IMR-90 (cell line): ENCODE measurements around the gene SLC22A7. TPM values are rescaled to one million over a fixed set of nuclear protein-coding genes. Genes with fewer than 3 reads are reported as not detected.
A peak's percentile ranks its signal among the peaks of the same experiment; 100 is the strongest.

Source experiments
- ATAC-seq: fragments of 200-7000 bp; cut with Tn5 transposase; 2 replicates; pipeline ENCODE4 v1.9.1; 2020; ENCODE audit warnings: low read depth, mild to moderate bottlenecking, moderate library complexity
- BruUV-seq: library from RNA; stranded (reverse); fragments of 400-500 nt; replicated peaks from 2 replicates; lab custom pipeline; 2021; lab: Mats Ljungman, UMichigan
- CTCF ChIA-PET: fragments of 300-600 bp; formaldehyde crosslinking; extraction: SDS; loops from one replicate; lab custom pipeline; 2021; ENCODE audit warnings: antibody characterized with exemption; lab: Yijun Ruan, JAX
- POLR2A ChIA-PET: fragments of 300-600 bp; sonication (Branson Sonifier 250); formaldehyde crosslinking; loops from one replicate; lab custom pipeline; 2022; ENCODE audit warnings: antibody characterized with exemption; ENCODE audit not compliant: unreplicated experiment; lab: Charles Lee
- DNase-seq: peaks from one replicate; pipeline ENCODE4 v3.0.0; 2013
- H2AFZ ChIP-seq: replicated peaks from 2 replicates; pipeline ENCODE3; 2013; ENCODE audit warnings: low read length, mild to moderate bottlenecking; ENCODE audit not compliant: poor library complexity
- H2AK5ac ChIP-seq: 2 replicates; pipeline ENCODE4 v1.6.1; 2013; ENCODE audit warnings: low read depth, low read length, inconsistent platforms
- H2AK9ac ChIP-seq: replicated peaks from 2 replicates; pipeline ENCODE3; 2013; ENCODE audit warnings: mild to moderate bottlenecking, low read depth, low read length, moderate library complexity; ENCODE audit not compliant: poor library complexity
- H2BK120ac ChIP-seq: 2 replicates; pipeline ENCODE4 v1.6.1; 2013; ENCODE audit warnings: low read depth, low read length, inconsistent platforms
- H2BK15ac ChIP-seq: 3 replicates; pipeline ENCODE4 v1.6.1; 2013; ENCODE audit warnings: low read depth, low read length, inconsistent platforms
- H2BK20ac ChIP-seq: 2 replicates; pipeline ENCODE4 v1.6.1; 2013; ENCODE audit warnings: low read depth, mild to moderate bottlenecking, inconsistent platforms, low read length, moderate library complexity
- H2BK5ac ChIP-seq: 2 replicates; pipeline ENCODE4 v1.6.1; 2013; ENCODE audit warnings: mild to moderate bottlenecking, low read depth, low read length, inconsistent platforms; ENCODE audit not compliant: poor library complexity, severe bottlenecking
- H3K14ac ChIP-seq: replicated peaks from 2 replicates; pipeline ENCODE4 v1.6.1; 2013; ENCODE audit warnings: low read depth, low read length, inconsistent platforms
- H3K18ac ChIP-seq: 2 replicates; pipeline ENCODE4 v1.6.1; 2013; ENCODE audit warnings: low read depth, low read length, control low read depth
- H3K23ac ChIP-seq: 2 replicates; pipeline ENCODE4 v1.6.1; 2013; ENCODE audit warnings: low read depth, low read length, inconsistent platforms
- H3K27ac ChIP-seq: 2 replicates; pipeline ENCODE4 v1.5.1; 2013; ENCODE audit warnings: mild to moderate bottlenecking, control low read depth, low read length; ENCODE audit not compliant: insufficient read depth
- H3K27me3 ChIP-seq: 2 replicates; pipeline ENCODE4 v1.6.1; 2013; ENCODE audit warnings: low read length; ENCODE audit not compliant: control insufficient read depth, insufficient read depth
- H3K36me3 ChIP-seq: 2 replicates; pipeline ENCODE4 v1.6.1; 2013; ENCODE audit warnings: low read length, mixed read lengths; ENCODE audit not compliant: control insufficient read depth, insufficient read depth
- H3K4ac ChIP-seq: 2 replicates; pipeline ENCODE4 v1.6.1; 2013; ENCODE audit warnings: low read depth, low read length, inconsistent platforms
- H3K4me1 ChIP-seq: 2 replicates; pipeline ENCODE4 v1.6.1; 2013; ENCODE audit warnings: low read length, mixed read lengths; ENCODE audit not compliant: control insufficient read depth, insufficient read depth
- H3K4me2 ChIP-seq: 2 replicates; pipeline ENCODE4 v1.6.1; 2013; ENCODE audit warnings: low read depth, mild to moderate bottlenecking, control low read depth, low read length, moderate library complexity
- H3K4me3 ChIP-seq: 2 replicates; pipeline ENCODE4 v1.5.1; 2013; ENCODE audit warnings: low read depth, mild to moderate bottlenecking, control low read depth, low read length, moderate library complexity; ENCODE audit not compliant: insufficient read depth
- H3K56ac ChIP-seq: 2 replicates; pipeline ENCODE4 v1.6.1; 2013; ENCODE audit warnings: low read length, inconsistent platforms; ENCODE audit not compliant: insufficient read depth; ENCODE audit errors: extremely low read depth
- H3K79me1 ChIP-seq, 2 experiments: 2 replicates each; pipeline ENCODE4 v1.6.1; 2013; ENCODE audit warnings: low read length in 2 of 2, inconsistent platforms in 1 of 2, low read depth in 1 of 2
- H3K9ac ChIP-seq: 2 replicates; pipeline ENCODE4 v1.6.1; 2013; ENCODE audit warnings: low read depth, low read length, control low read depth
- H3K9me1 ChIP-seq: 2 replicates; pipeline ENCODE4 v1.6.1; 2013; ENCODE audit warnings: low read length, inconsistent platforms; ENCODE audit not compliant: insufficient read depth
- H3K9me3 ChIP-seq: 2 replicates; pipeline ENCODE4 v1.6.1; 2013; ENCODE audit warnings: low read length; ENCODE audit not compliant: control insufficient read depth, insufficient read depth
- H4K20me1 ChIP-seq: 2 replicates; pipeline ENCODE4 v1.6.1; 2013; ENCODE audit warnings: low read length, inconsistent platforms; ENCODE audit not compliant: insufficient read depth
- H4K5ac ChIP-seq: 2 replicates; pipeline ENCODE4 v1.6.1; 2013; ENCODE audit warnings: mild to moderate bottlenecking, low read depth, low read length, control low read depth
- H4K8ac ChIP-seq, 2 experiments: 2 replicates each; pipeline ENCODE4 v1.6.1; 2013; ENCODE audit warnings: low read depth in 2 of 2, low read length in 2 of 2, control low read depth in 1 of 2, inconsistent platforms in 1 of 2
- H4K91ac ChIP-seq: 2 replicates; pipeline ENCODE4 v1.6.1; 2013; ENCODE audit warnings: low read depth, low read length, inconsistent platforms; ENCODE audit not compliant: insufficient read depth
- MAFK ChIP-seq: IDR thresholded peaks from 2 replicates; pipeline ENCODE4 v1.6.1; 2012; ENCODE audit warnings: low read depth, low read length, improper control_type of control experiment
- MXI1 ChIP-seq: IDR thresholded peaks from 2 replicates; pipeline ENCODE4 v1.6.1; 2012; ENCODE audit warnings: low read depth, mild to moderate bottlenecking, low read length, moderate library complexity, borderline replicate concordance
- RCOR1 ChIP-seq: IDR thresholded peaks from 2 replicates; pipeline ENCODE4 v1.6.1; 2012; ENCODE audit warnings: mild to moderate bottlenecking, low read length, improper control_type of control experiment; ENCODE audit not compliant: insufficient replicate concordance
- WGBS, 2 experiments: methylation state at CpG; one replicate each; pipeline versions ENCODE4 v1.1.5 to v1.1.7; 2013; ENCODE audit warnings: missing lambda C conversion rate in 2 of 2; ENCODE audit not compliant: insufficient read length in 1 of 2; ENCODE audit errors: extremely low coverage in 2 of 2; 5-methylcytosine and 5-hydroxymethylcytosine counted together
- dilution Hi-C: fragments of 300-500 bp; cut with HindIII; formaldehyde crosslinking; loops from one replicate; pipeline ENCODE4 v1.14.3; 2018; ENCODE audit warnings: low sequenced_read_pairs; ENCODE audit not compliant: unreplicated experiment
- in situ Hi-C: fragments of 300-500 bp; cut with MboI; formaldehyde crosslinking; loops from 3 replicates; pipeline ENCODE4 v1.14.3; 2019; ENCODE audit warnings: low sequenced_read_pairs, inconsistent platforms, mixed read lengths
- intact Hi-C: fragments of 100-400 bp; cut with micrococcal nuclease; formaldehyde crosslinking; loops from 2 replicates; pipeline ENCODE4 v1.10.0; 2022
- polyA plus RNA-seq, 3 experiments: library from polyadenylated mRNA; depleted of rRNA; stranded (reverse); fragments of >200 nt; gene quantifications; 2 replicates each; pipeline ENCODE4 v1.2.3, GENCODE V29; 2012; ENCODE audit warnings: low replicate concordance in 1 of 3
- total RNA-seq: library from RNA; depleted of rRNA; stranded (reverse); fragments of >200 nt; gene quantifications from 2 replicates; pipeline ENCODE4 v1.2.3, GENCODE V29; 2012
- TF ChIP-seq, protein P1 (sequence below): conservative IDR thresholded peaks from 2 replicates; pipeline ENCODE4 v1.5.1; 2012; ENCODE audit warnings: mild to moderate bottlenecking, low read depth, low read length, improper control_type of control experiment

The SLC22A7 gene
- total and polyA plus RNA-seq, 2 of the 4 experiments (the other 2 are of a cell fraction): not detected

DNA sequence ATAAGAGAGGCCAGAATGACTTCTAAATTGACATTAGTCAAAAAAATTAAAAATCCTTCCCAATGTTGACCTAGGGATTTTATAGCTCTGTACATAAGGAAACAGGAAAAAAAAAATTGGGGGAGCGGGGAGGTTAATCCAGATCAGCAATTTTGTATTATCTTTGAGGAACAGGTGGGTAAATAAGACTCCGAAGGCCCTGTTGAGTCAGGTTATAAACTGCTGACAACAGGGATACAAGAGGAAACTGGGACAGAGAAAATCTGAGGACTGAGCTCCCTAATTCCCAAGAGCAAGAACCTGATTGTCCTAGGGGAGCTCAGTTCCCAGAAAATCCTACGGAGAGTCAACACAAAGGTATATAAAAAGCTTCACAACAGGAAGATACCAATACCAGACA is 37.4 kb downstream of the SLC22A7 start:
- no peak overlapping the region for H4K91ac ChIP-seq
- H4K8ac ChIP-seq: no peak overlapping the region
- no peaks in the 10 kb centered on the region for H4K20me1 ChIP-seq
- H2AFZ ChIP-seq: no peak overlapping the region
- no peak overlapping the region for H2BK15ac ChIP-seq
- H3K14ac ChIP-seq: no peak overlapping the region
- no peaks in the 10 kb centered on the region for H3K9me3 ChIP-seq
- H3K79me1 ChIP-seq: no peaks in the 10 kb centered on the region
- H2BK120ac ChIP-seq: no peak overlapping the region
- no peak for ATAC-seq
- in situ Hi-C loops: no loop called here
- 60% methylated on average over 1 of the region's 3 CpGs; no CpG with 5 or more reads in 1 of the 2 experiments for WGBS, 2 experiments
- no peaks in the 10 kb centered on the region for H3K4me1 ChIP-seq
- no peaks in the 10 kb centered on the region for H3K9me1 ChIP-seq
- no peak overlapping the region for H2AK9ac ChIP-seq
- no peak overlapping the region for H2BK5ac ChIP-seq
- H3K4ac ChIP-seq: no peak overlapping the region
- H3K27ac ChIP-seq: no peak overlapping the region
- H3K56ac ChIP-seq: no peak overlapping the region
- TF ChIP-seq MAFK (peak; percentile 43), RCOR1 (no peak), MXI1 (no peak)
- TF ChIP-seq, protein P1, sequence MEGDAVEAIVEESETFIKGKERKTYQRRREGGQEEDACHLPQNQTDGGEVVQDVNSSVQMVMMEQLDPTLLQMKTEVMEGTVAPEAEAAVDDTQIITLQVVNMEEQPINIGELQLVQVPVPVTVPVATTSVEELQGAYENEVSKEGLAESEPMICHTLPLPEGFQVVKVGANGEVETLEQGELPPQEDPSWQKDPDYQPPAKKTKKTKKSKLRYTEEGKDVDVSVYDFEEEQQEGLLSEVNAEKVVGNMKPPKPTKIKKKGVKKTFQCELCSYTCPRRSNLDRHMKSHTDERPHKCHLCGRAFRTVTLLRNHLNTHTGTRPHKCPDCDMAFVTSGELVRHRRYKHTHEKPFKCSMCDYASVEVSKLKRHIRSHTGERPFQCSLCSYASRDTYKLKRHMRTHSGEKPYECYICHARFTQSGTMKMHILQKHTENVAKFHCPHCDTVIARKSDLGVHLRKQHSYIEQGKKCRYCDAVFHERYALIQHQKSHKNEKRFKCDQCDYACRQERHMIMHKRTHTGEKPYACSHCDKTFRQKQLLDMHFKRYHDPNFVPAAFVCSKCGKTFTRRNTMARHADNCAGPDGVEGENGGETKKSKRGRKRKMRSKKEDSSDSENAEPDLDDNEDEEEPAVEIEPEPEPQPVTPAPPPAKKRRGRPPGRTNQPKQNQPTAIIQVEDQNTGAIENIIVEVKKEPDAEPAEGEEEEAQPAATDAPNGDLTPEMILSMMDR: no peak
- dilution Hi-C loops: no loop called here
- peaks cover 26% of the 10 kb centered on the region for H3K36me3 ChIP-seq
- no peak for DNase-seq
- no peak overlapping the region for H3K4me3 ChIP-seq
- BruUV-seq: no TSS peak
- no peak overlapping the region for H3K18ac ChIP-seq
- no peak overlapping the region for H3K9ac ChIP-seq
- H2BK20ac ChIP-seq: no peak overlapping the region
- intact Hi-C loops: loop anchor here (10.0 kb wide), 1 partner anchor 431 kb away; no protein-coding TSS in a partner anchor
- no peaks in the 10 kb centered on the region for H3K27me3 ChIP-seq
- no peak overlapping the region for H4K5ac ChIP-seq
- ChIA-PET POLR2A (interaction anchor here (0.7 kb wide), 1 partner anchor 161 kb away, joined by 4 read pairs; no protein-coding TSS in a partner anchor), CTCF (interaction anchor here (1.1 to 3.0 kb wide), 3 partner anchors 14 to 21 kb away, joined by 3 to 10 read pairs (median 6); no protein-coding TSS in a partner anchor)
- H3K4me2 ChIP-seq: no peak overlapping the region
- no peak overlapping the region for H3K23ac ChIP-seq
- H2AK5ac ChIP-seq: no peak overlapping the region
